H1 (cell line): ENCODE data around the gene GRIK1. TPM values are rescaled to one million over a fixed set of nuclear protein-coding genes. Genes with fewer than 3 reads are reported as not detected.

Experiments used
- BACH1 ChIP-seq: IDR thresholded peaks from 2 replicates; pipeline ENCODE4 v1.6.1; 2012; ENCODE audit warnings: low read length, improper control_type of control experiment
- KDM1A ChIP-seq: fragments of 200-600, 300-600 bp; sonication (generic); IDR thresholded peaks from 2 replicates; pipeline ENCODE4 v1.7.1; 2016; ENCODE audit warnings: mild to moderate bottlenecking, low read length, borderline replicate concordance
- POLR2AphosphoS5 ChIP-seq: IDR thresholded peaks from 2 replicates; pipeline ENCODE4 v1.6.1; 2011; ENCODE audit warnings: low read depth, low read length
- SRF ChIP-seq: IDR thresholded peaks from 2 replicates; pipeline ENCODE4 v1.6.1; 2011; ENCODE audit warnings: mild to moderate bottlenecking, low read depth, low read length, moderate library complexity
- YY1 ChIP-seq: IDR thresholded peaks from 2 replicates; pipeline ENCODE4 v1.6.1; 2011; ENCODE audit warnings: low read depth, mild to moderate bottlenecking, low read length
- polyA plus RNA-seq, 7 experiments: library from polyadenylated mRNA; depleted of rRNA in 3 of 7; stranded (reverse) in 5 of 7; unstranded in 2 of 7; fragments of >200 nt in 5 of 7; fragments of 200-250 nt in 2 of 7; gene quantifications; 1 replicate in 5 of 7; 2 replicates in 1 of 7; 4 replicates in 1 of 7; pipeline versions ENCODE4 v1.2.1 to v1.2.3, GENCODE V29; 2011 to 2013; ENCODE audit warnings: missing spikeins in 2 of 7, mixed read lengths in 2 of 7
- total RNA-seq: library from RNA; stranded (reverse); fragmentation: NEBNext Ultra II Directional; extraction: Animal tissue kit (Norgen Biotek cat#: 25700); gene quantifications from 2 replicates; pipeline ENCODE4 v1.2.1, GENCODE V29; 2021
- TF ChIP-seq, protein P1 (sequence below): IDR thresholded peaks from 2 replicates; pipeline ENCODE4 v1.6.1; 2012; ENCODE audit warnings: inconsistent platforms

The GRIK1 gene
- total and polyA plus RNA-seq, 2 of the 8 experiments (the other 6 are each of a cell fraction or from before 2014, with no cell fraction given) = 0.11 to 0.32 TPM

DNA sequence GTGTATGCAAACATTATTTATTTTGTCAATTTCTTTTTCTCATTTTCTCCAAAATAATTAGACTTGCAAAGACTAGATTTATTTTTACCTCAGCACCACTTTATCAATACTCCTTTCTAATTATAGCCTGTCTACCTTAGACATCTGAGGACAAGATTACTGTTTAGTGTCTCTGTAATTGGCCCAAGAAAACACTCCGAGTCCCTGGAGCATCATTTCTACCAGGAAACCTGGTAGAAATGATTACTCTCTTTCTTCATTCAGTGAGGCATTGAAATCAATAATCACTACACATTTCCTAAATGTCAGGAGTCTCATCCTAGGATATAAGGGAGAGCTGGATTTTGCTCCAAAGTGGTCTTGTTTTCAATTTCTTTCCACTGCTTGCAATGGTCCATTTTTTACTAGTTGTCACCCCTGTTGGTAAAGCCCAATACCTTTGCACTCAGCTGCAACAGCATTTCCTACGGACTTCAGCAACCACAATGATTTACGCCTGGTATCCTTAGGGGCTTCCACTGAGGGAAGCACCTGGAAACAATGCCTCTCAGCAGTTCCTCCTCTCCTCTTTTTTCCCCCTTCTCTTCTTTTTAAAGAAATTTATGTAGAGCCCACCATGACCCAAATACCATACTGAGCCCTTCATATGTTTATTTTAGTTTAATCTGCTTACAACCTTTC, 64.6 kb downstream of the GRIK1 start (continued):
- TF ChIP-seq, protein P1, sequence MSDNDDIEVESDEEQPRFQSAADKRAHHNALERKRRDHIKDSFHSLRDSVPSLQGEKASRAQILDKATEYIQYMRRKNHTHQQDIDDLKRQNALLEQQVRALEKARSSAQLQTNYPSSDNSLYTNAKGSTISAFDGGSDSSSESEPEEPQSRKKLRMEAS = no peak
- no peak for TF ChIP-seq BACH1
- TF ChIP-seq KDM1A = no peak
- no peak for TF ChIP-seq YY1
- TF ChIP-seq POLR2AphosphoS5 = no peak
- no peak for TF ChIP-seq SRF
